BJ (cell line): ENCODE results near the gene STK24. TPM values are rescaled to one million over a fixed set of nuclear protein-coding genes. Genes with fewer than 3 reads are reported as not detected.

Experiments used
- CTCF ChIA-PET: fragments of 350-600 bp; formaldehyde crosslinking; extraction: SDS; loops from one replicate; lab custom pipeline; 2021; ENCODE audit warnings: antibody characterized with exemption, inconsistent platforms; lab: Yijun Ruan, JAX
- POLR2A ChIA-PET: fragments of 300-600 bp; sonication (Branson Sonifier 250); formaldehyde crosslinking; extraction: SDS; loops from one replicate; lab custom pipeline; 2021; ENCODE audit warnings: antibody characterized with exemption; lab: Charles Lee
- DNase-seq: peaks from one replicate; pipeline ENCODE4 v3.0.0-alpha.2; 2011; ENCODE audit warnings: low read depth
- H3K27me3 ChIP-seq: 2 replicates; pipeline ENCODE4 v1.6.0; 2011; ENCODE audit warnings: low read length; ENCODE audit not compliant: control insufficient read depth, insufficient read depth
- H3K36me3 ChIP-seq: 2 replicates; pipeline ENCODE4 v1.5.1; 2011; ENCODE audit warnings: low read length; ENCODE audit not compliant: control insufficient read depth, insufficient read depth
- H3K4me3 ChIP-seq: 2 replicates; pipeline ENCODE4 v1.5.1; 2011; ENCODE audit warnings: low read depth, mild to moderate bottlenecking, control low read depth, low read length
- polyA plus RNA-seq: library from polyadenylated mRNA; depleted of rRNA; stranded (reverse); fragments of >200 nt; gene quantifications from 2 replicates; pipeline ENCODE4 v1.2.3, GENCODE V29; 2011
- TF ChIP-seq, protein P1 (sequence below): IDR thresholded peaks from 2 replicates; pipeline ENCODE4 v1.5.1; 2011; ENCODE audit warnings: low read depth, mild to moderate bottlenecking, control low read depth, inconsistent platforms, low read length, moderate library complexity; ENCODE audit not compliant: insufficient read depth

Gene STK24
- polyA plus RNA-seq, 1 experiment, result 32.8 TPM

DNA sequence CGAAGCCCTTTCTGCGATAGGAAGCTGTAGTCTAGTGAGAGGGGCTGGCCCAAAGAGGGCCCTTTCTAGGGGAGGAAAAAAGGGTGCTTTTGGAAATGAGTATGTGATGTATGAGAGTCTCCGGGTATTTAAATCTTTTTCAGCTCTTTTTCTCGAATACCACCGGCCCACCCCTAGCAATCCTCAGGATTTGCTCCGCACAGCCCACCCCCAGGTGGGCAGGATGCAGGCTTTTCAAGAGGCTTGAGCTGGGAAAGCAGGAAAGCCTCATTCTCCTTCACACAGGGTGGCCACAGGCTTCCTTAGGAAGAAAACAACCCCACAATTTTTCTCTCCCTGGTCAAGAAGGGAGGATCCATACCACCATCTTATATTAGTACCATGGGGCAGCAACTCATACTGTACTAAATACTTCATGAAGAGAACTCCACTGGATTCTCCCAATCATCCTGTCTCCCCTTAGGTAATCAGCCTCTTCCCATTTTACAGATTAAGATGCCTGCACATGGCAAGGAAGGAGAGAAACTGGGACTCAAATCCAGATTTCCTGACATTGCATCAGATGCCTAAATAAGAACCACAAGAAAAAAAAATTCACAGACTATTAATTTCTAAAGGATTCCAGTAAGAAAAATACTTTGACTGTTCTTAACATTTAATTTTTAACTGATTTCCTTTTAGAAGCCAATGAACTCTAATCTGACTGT is 84.4 kb downstream of the STK24 start:
- Histone ChIP-seq H3K4me3 (no peak overlapping the region), H3K36me3 (peaks cover 5% of the 10 kb centered on the region; the same call in 1 of the 2 replicates), H3K27me3 (no peaks in the 10 kb centered on the region)
- TF ChIP-seq, protein P1, sequence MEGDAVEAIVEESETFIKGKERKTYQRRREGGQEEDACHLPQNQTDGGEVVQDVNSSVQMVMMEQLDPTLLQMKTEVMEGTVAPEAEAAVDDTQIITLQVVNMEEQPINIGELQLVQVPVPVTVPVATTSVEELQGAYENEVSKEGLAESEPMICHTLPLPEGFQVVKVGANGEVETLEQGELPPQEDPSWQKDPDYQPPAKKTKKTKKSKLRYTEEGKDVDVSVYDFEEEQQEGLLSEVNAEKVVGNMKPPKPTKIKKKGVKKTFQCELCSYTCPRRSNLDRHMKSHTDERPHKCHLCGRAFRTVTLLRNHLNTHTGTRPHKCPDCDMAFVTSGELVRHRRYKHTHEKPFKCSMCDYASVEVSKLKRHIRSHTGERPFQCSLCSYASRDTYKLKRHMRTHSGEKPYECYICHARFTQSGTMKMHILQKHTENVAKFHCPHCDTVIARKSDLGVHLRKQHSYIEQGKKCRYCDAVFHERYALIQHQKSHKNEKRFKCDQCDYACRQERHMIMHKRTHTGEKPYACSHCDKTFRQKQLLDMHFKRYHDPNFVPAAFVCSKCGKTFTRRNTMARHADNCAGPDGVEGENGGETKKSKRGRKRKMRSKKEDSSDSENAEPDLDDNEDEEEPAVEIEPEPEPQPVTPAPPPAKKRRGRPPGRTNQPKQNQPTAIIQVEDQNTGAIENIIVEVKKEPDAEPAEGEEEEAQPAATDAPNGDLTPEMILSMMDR, result no peak
- ChIA-PET POLR2A (no interaction called here), CTCF (interaction anchor here (1.7 kb wide), 1 partner anchor 49 kb away, joined by 4 read pairs; no protein-coding TSS in a partner anchor)
- no peak for DNase-seq

DNA sequence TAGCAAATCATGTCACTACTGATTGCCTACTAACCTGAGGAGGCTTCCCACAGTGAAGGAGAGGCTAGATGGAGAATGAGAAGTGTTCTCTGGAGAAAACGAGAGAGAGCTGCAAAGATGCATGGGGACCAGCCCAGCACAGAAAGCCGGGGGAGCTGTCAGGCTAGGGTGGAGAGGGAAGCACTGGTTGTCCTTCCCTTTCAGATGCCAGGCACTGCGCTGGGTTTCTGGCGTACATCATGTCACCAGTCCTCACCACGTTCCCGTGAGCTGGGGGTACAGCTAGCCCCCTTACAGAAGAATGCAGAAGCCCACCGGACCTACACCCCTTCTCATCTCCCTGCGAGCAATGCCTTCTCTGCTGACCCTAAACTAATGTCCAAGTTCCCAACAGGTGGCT is 86.0 kb downstream of the STK24 start:
- ChIA-PET CTCF (interaction anchor here (1.7 to 2.7 kb wide), 2 partner anchors 15 to 51 kb away, joined by 4 to 10 read pairs; no protein-coding TSS in a partner anchor), POLR2A (no interaction called here)
- peaks cover 5% of the 10 kb centered on the region; the same call in 1 of the 2 replicates for H3K36me3 ChIP-seq
- no peak for DNase-seq
- no peaks in the 10 kb centered on the region for H3K27me3 ChIP-seq
- H3K4me3 ChIP-seq, result no peak overlapping the region
- TF ChIP-seq, protein P1, result no peak

DNA sequence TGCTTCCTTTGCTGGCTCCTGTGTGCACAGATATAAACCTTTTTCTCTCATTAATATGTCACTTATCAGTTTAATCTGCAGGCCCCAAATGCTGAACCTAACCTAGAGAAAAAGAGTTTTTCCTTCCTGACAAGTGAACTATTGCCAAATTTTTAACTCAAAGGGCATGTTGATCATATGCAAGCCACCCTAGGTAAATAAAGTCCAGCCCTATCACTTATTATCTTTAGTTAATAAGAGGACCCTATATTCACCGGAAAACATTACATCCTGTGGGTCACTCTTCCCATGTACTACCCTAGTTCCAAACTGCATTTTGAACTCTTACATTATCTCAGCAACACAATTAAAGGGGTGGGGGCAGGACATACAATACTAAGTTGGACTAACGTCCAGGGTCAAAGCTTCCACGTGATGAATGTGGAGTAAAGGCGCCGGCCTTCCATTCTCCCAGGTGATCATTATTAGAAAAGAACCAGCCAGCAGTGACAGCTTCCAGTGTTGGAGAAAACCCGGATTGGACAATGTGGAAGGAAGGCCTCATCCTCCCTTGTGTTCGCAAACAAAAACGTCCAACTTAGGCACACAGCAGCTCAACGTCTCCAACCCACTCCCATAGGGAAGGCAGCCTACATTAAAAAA is 86.6 kb downstream of the STK24 start:
- H3K4me3 ChIP-seq, result no peak overlapping the region
- TF ChIP-seq, protein P1, result no peak
- DNase-seq, result no peak
- peaks cover 5% of the 10 kb centered on the region; the same call in 1 of the 2 replicates for H3K36me3 ChIP-seq
- no peaks in the 10 kb centered on the region for H3K27me3 ChIP-seq
- ChIA-PET POLR2A (no interaction called here), CTCF (interaction anchor here (2.7 kb wide), 1 partner anchor 15 kb away, joined by 10 read pairs; no protein-coding TSS in a partner anchor)

DNA sequence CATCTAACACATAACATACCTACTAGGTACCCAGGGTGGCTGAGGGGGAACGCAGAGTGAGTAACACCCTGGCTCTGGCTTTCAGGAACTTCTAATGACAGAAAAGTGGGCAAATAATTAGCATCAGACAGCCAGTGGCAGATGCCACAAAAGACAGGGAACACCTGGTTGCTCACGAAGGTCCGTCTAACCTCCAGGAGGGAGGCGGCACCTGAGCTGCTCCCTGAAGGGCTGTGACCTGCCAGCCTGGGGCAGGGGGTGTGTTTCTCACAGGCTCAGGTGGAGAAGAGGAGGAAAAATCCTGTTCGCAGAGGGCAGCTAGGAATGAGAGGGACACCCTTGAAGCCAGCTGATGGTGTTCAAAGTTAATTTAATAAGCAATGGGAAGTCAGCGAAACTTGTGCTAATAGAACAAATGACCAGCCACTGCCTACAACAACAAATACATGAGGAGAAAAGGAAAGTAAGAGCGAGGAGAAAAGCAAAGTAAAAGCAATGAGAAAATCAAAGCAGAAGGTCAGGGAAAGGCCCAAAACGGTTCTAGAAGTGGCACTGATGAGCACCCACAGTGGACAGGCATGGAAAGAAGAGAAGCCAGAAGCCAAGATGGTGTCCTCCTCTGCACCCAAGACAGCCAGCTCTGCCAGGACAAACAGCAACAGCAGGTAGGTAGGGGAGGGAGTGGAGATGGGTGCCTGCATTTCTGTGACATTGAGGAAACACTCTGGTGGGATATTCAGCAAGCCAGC is 87.3 kb downstream of the STK24 start:
- Histone ChIP-seq H3K4me3 (no peak overlapping the region), H3K27me3 (no peaks in the 10 kb centered on the region), H3K36me3 (peaks cover 4% of the 10 kb centered on the region; the same call in 1 of the 2 replicates)
- ChIA-PET CTCF (interaction anchor here (1.0 to 2.7 kb wide), 3 partner anchors 16 to 456 kb away, joined by 4 to 10 read pairs (median 4); no protein-coding TSS in a partner anchor), POLR2A (no interaction called here)
- TF ChIP-seq, protein P1, result no peak
- DNase-seq, result no peak
